Heart left ventricle (tissue), 13 donors: ENCODE measurements around the gene DNAH3.

Experiments
- CTCF ChIP-seq, 12 donors: fragments of 200-600 bp; sonication (generic) in 4 of 12; IDR thresholded peaks; one replicate each; pipeline versions ENCODE4 v1.5.0 to v1.8.0; 2018 to 2022; ENCODE audit warnings: antibody characterized with exemption in 12 of 12, mild to moderate bottlenecking in 5 of 12
- POLR2A ChIP-seq, 2 donors: fragments of 450-650 bp; IDR thresholded peaks; one replicate each; pipeline ENCODE4 v1.6.1; 2017; ENCODE audit warnings: antibody characterized with exemption in 2 of 2, mild to moderate bottlenecking in 2 of 2, moderate library complexity in 2 of 2
- donor health status: ischemic (EF 13 %, LVEDD 7.1; RV severe dilation, severe dysfunction).
- donor health status: DM: no; HTN: yes; CAD: no.
- donor health status: DM: no; HTN: no; CAD: no.
- donor health status: ischemic (EF 25% LVEDD 6.9; RV normal size, moderate dysfunction).
- donor health status: ischemic (EF 25% LVEDD 5.7; RV mildly dilated, moderate dysfunction).
- donor health status: ischemic (EF 35%, LVEDD 5.7; RV mildly dilated, moderate dysfunction).
- donor health status: nonischemic (EF 11% LVEDD 7.7; RV severe dilation, severe dysfunction).
- donor health status: DM: yes; HTN: yes; CAD: no.
- donor health status: PGD.
- donor health status: ischemic (EF 29% LVEDD 5.4; RV normal size, mild dysfunction).
- donor health status: nonischemic (EF 23%, LVEDD 6.1; RV moderate dilation, normal function).

GRCh38 chr16:20928774-20929411 is 221.8 kb downstream of the DNAH3 start:
- no peak for TF ChIP-seq CTCF (IDR thresholded peaks at IDR 0.05)
- TF ChIP-seq POLR2A (IDR thresholded peaks at IDR 0.05) = no peak
